Psoas muscle (tissue), 8 donors: ENCODE measurements around the gene ZNF608. TPM values are rescaled to one million over a fixed set of nuclear protein-coding genes. Genes with fewer than 3 reads are reported as not detected.

Experiments used
- ATAC-seq, 4 donors: fragments of 200-7000 bp; cut with Tn5 transposase; one replicate each; pipeline ENCODE4 v1.9.1; 2020; ENCODE audit warnings: moderate library complexity in 3 of 4, mild to moderate bottlenecking in 2 of 4
- DNase-seq, 2 donors: peaks; one replicate each; pipeline ENCODE4 v3.0.0-alpha.2; 2020
- H3K27ac ChIP-seq: fragments of 200-600 bp; one replicate; pipeline ENCODE4 v1.8.0; 2022
- H3K27me3 ChIP-seq, 3 donors: fragments of 200-600 bp in 1 of 3; one replicate each; pipeline versions ENCODE4 v1.6.1 to v1.8.0; 2013 to 2022; ENCODE audit warnings: low read length in 2 of 3, mild to moderate bottlenecking in 2 of 3, moderate library complexity in 1 of 3; ENCODE audit not compliant: insufficient read depth in 3 of 3
- H3K36me3 ChIP-seq, 2 donors: fragments of 200-600 bp in 1 of 2; one replicate each; pipeline versions ENCODE4 v1.6.1 to v1.8.0; 2013 to 2022; ENCODE audit warnings: low read depth in 1 of 2, mild to moderate bottlenecking in 1 of 2, moderate library complexity in 1 of 2; ENCODE audit not compliant: insufficient read depth in 1 of 2
- H3K4me1 ChIP-seq: fragments of 200-600 bp; one replicate; pipeline ENCODE4 v1.8.0; 2022
- H3K4me3 ChIP-seq: fragments of 200-600 bp; one replicate; pipeline ENCODE4 v1.8.0; 2022; ENCODE audit warnings: mild to moderate bottlenecking
- H3K9me3 ChIP-seq: fragments of 200-600 bp; one replicate; pipeline ENCODE4 v1.8.0; 2022
- CTCF ChIP-seq: fragments of 200-600 bp; IDR thresholded peaks from one replicate; pipeline ENCODE4 v1.8.0; 2022; ENCODE audit warnings: antibody characterized with exemption
- WGBS, 3 donors: extraction: QIAGEN DNeasy Blood & Tissue Kit; methylation state at CpG; one replicate each; pipeline versions ENCODE4 v1.1.6 to v1.1.7; 2013; 5-methylcytosine and 5-hydroxymethylcytosine counted together
- intact Hi-C, 2 donors: fragments of 100-400 bp; cut with DNase I; formaldehyde crosslinking; loops; one replicate each; pipeline versions ENCODE4 v1.11.0 to v1.14.2; 2022
- polyA plus RNA-seq, 3 donors: library from polyadenylated mRNA; stranded (reverse); fragments of 200-250 nt; gene quantifications; one replicate each; pipeline ENCODE4 v1.2.3, GENCODE V29; 2013
- total RNA-seq, 4 donors: library from RNA; stranded (reverse); fragmentation: NEBNext Ultra II Directional in 2 of 4; extraction: Animal tissue kit (Norgen Biotek cat#: 25700) in 2 of 4; gene quantifications; one replicate each; pipeline versions ENCODE4 v1.2.1 to v1.2.4, GENCODE V29; 2021 to 2023
- donor health status: healthy with polysubstance abuse.
- donor health status: DM: no; HTN: no; CAD: no; lungs with moderate emphysema.
- donor health status: Bipolar disorder and iron deficiency.
- donor health status: healthy.
- donor health status: DM: yes; HTN: yes; CAD: no.
- donor health status: DM: no; HTN: no; CAD: no.
- donor health status: DM: no; HTN: no; CAD: no.
- donor health status: DM: yes; HTN: yes; CAD: no.

The ZNF608 gene
- total and polyA plus RNA-seq, 7 donors, result 1.6 to 11.7 (median 9.0) TPM

GRCh38 chr5:124735169-124735858 is 11.1 kb downstream of the ZNF608 start:
- intact Hi-C loops, result no loop called here
- WGBS, 3 donors, result 13 to 33% (median 16%) methylated on average over 24 of the region's 24 CpGs
- Histone ChIP-seq H3K4me1 (peaks cover 58% of the 10 kb centered on the region), H3K4me3 (peak overlapping the region; percentile 57), H3K27ac (peak overlapping the region; percentile 56), H3K9me3 (no peaks in the 10 kb centered on the region), H3K27me3 (no peaks in the 10 kb centered on the region), H3K36me3 (no peaks in the 10 kb centered on the region)
- peak; percentile 53 to 84 (median 79) for ATAC-seq
- TF ChIP-seq CTCF, result no peak
- peak; percentile 27 to 61 for DNase-seq

- H3K4me1 ChIP-seq, result peaks cover 56% of the 10 kb centered on the region
- DNase-seq, result no peak
- H3K36me3 ChIP-seq, result no peaks in the 10 kb centered on the region
- no peaks in the 10 kb centered on the region for H3K9me3 ChIP-seq
- H3K27ac ChIP-seq, result peak overlapping the region; percentile 56
- peak overlapping the region; percentile 57 for H3K4me3 ChIP-seq
- H3K27me3 ChIP-seq, result no peaks in the 10 kb centered on the region
- no peak for TF ChIP-seq CTCF
- WGBS, 3 donors, result 62 to 73% (median 64%) methylated on average over 8 of the region's 8 CpGs
- intact Hi-C loops, result no loop called here
- no peak for ATAC-seq
Measured at GRCh38 chr5:124734574-124735168, 11.8 kb downstream of the ZNF608 start.

GRCh38 chr5:124733329-124733650 is 13.1 kb downstream of the ZNF608 start:
- WGBS, 3 donors, result 86 to 96% (median 95%) methylated on average over 1 of the region's 1 CpG
- no peak overlapping the region for H3K27ac ChIP-seq
- no peak overlapping the region for H3K4me3 ChIP-seq
- intact Hi-C loops, result no loop called here
- no peaks in the 10 kb centered on the region for H3K9me3 ChIP-seq
- TF ChIP-seq CTCF, result no peak
- no peak for DNase-seq
- H3K36me3 ChIP-seq, result no peaks in the 10 kb centered on the region
- peaks cover 42% of the 10 kb centered on the region for H3K4me1 ChIP-seq
- H3K27me3 ChIP-seq, result no peaks in the 10 kb centered on the region
- no peak for ATAC-seq

GRCh38 chr5:124732428-124733328 is 13.8 kb downstream of the ZNF608 start:
- no peaks in the 10 kb centered on the region for H3K9me3 ChIP-seq
- H3K4me1 ChIP-seq, result peaks cover 39% of the 10 kb centered on the region
- no peaks in the 10 kb centered on the region for H3K27me3 ChIP-seq
- ATAC-seq (no peak), DNase-seq (no peak)
- no peak overlapping the region for H3K27ac ChIP-seq
- H3K36me3 ChIP-seq, result no peaks in the 10 kb centered on the region
- 91 to 96% (median 94%) methylated on average over 3 of the region's 3 CpGs for WGBS, 3 donors
- intact Hi-C loops, result no loop called here
- TF ChIP-seq CTCF, result no peak
- H3K4me3 ChIP-seq, result no peak overlapping the region
